Activated T-cell treated with anti-CD3 and anti-CD28 coated beads, Interleukin-2, amount 50 U/mL, for 48 hours (primary cell): Measurements from ENCODE around the gene IFT88.
"Not testable (repeated sequence)": the region's sequence is repeated elsewhere in the genome, so short reads cannot be mapped to it uniquely, and the experiment has no call there.

Experiments used
- DNase-seq, 2 experiments: peaks; one replicate each; pipeline ENCODE4 v3.0.0-alpha.2; 2020

Gene IFT88

DNA sequence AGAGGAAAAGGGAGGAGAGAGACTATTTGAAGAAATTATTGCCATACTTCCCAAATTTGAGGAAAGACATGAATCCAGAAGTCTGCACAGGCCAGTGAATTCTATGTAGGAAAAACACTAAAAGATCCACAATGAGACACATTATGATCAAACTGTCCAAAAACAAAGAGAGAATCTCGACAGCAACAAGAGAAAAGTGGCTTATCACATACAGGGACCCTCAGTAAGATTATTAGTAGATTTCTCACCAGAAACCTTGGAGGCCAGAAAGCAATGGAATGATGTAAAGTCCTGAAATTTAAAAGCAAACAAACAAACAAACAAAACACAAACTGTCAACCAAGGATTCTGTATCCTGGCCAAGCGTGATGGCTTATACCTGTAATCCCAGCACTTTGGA, 80.8 kb downstream of the IFT88 start:
- DNase-seq = no peak

DNA sequence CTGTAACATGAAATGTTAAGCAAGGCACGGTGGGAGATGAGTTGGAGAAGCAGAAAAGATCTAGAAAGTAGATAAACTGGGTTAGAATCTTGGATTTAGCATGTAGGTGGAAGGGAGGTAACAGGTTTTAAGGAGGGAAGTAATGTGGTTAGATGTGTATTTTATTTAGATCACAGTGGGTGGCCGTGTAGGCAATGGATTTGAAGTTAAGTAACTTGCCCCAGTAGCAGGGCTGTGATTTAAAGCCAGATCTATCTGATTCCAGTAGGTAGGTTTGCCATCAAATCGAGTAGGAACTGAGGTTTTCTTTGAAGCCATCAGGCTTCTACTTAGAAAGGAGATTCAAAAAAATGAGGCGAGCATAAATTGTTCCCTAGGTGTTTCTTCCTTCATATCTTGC, 86.0 kb downstream of the IFT88 start:
- DNase-seq = no peak

DNA sequence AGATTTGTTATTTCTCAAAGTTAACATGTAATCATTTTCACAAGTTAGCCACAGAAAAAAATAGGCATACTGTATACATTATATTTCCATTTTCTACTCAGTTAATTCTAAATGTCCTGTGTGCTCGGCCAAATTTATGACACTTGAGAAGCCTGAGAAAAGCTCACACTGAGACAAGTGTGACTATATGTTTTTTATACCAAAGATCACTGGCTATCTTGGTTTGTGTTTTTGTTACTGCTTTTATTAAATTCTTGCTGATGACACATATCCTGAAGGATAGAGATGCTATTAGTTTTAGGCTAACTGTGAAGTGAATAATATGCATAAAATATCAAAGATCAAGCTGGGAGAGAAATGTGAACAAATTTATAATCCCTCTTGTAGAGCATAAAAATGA, 87.2 kb downstream of the IFT88 start:
- no peak for DNase-seq

DNA sequence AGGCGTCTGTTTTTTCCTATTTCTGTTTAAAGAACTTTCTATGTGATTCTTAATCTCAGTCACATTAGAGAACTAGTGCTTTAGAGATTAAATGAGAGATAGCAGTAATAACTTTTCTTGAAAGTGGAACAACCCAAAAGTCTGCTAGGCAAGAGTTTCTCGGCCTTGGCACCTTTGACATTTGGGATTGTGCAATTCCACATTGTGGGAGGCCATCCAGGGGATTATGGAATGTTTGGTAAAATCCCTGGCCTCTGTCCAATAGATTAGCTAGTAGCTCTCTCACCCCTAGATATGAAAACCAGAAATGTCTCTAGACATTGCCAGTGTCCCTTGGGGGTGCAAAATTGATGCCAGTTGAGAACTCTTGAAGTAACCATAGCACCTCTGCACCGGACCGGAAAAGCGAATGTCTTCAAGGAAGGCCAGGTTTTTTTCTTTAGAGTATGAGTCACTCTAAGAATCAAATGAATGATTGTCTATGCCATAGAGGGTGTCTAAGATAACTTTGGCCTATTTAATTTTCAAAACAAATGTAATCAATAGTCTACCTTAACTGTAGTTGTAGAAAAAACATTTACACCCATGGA, 91.6 kb downstream of the IFT88 start:
- no peak for DNase-seq

DNA sequence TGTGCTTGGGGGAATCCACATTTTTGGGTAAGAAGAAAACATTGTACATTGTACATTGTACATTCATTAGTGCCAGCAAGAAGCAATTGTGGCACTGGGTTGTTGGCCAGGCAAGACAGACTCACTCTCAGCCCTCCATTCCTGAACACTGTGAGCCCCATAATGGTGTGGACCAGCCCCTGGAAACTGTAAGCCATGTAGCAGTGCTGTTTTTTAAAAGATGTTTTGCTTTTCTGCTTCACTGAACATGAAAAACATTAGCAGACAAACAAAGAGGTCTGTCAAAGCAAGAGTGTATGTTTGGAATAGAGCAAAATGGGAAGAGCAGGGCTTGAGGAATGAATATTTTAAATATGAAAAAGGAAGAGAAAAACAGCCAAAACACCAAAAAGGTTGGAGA, 97.4 kb downstream of the IFT88 start:
- no peak for DNase-seq

DNA sequence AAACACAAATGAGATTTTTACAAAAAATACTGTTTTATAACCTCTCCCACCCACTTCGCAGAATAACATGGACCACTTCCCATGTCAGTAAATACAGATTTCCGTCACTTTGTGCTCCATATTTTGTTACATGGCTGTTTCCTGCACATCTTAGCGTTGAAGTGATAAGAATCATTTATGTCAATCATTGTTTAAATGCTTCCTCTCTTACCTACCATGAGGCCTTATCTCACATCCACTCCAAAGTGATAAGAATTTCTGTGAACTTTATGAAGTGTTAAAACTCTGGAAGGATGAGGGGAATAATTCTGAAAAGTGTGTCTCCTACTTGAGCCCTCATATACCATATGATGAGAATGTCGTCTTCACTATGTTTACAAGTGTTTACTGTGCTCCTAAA, 100.0 kb downstream of the IFT88 start:
- no peak for DNase-seq

- no peak for DNase-seq
These were observed 101.0 kb downstream of the IFT88 start for GRCh38 chr13:20667857-20668437.

GRCh38 chr13:20669162-20669561, 102.2 kb downstream of the IFT88 start:
- no peak for DNase-seq

DNA sequence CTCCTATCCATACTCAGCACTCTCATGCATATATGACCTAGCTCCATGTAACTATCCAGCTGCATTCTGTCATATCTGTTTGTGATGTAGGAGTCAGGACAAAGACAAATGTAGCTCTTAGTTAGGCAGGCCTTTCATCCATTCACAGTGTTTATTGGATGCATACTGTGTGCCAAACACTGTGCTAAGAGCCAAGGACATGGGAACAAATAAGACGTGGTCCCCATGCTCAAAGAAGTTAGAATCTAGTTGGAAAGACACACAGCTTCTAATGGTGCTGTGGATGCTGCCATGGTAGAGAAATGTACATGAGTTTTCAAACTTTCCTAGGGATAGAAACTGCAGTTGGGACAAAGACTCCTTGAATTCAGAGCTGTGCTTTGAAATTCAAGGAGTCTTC, 104.8 kb downstream of the IFT88 start:
- no peak for DNase-seq

DNA sequence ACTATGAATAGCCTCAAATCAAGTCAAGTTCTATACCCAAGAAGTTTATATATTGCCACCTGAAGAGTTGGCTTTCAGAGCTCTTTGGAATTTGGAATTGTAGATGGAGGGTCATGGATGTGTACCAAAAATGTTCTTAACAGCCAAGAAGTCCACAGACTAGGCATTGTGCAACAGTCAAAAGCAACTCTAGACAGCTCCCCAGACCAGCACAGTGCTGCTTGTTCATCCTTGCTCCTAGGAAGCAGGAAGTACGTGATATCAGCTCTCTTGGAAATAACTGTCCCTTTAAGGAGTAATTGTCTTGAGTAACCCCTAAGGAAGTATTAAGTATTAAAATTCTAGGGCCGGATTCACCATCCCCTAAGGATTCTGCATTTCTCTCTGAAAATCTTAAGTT, 105.8 kb downstream of the IFT88 start:
- no peak for DNase-seq

DNA sequence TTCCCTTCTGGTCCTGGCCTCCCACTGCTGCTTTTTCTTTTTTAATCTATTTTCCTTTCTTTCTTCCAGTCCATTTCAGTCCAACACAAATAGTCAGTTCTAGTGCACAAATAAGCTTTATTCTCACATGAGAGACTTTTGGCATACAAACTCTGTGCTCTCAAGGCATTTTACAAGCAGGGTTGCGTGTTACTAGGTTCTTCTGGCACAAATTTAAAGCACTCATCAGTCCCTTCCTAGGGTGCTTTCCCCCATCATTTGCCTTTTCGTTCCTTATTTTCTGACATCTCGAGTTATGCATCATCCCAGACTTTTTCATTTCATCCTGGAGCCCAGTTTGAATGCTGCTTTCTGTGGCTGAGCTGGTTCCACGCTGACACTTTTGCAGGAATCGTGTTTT, 106.8 kb downstream of the IFT88 start:
- DNase-seq = no peak

DNA sequence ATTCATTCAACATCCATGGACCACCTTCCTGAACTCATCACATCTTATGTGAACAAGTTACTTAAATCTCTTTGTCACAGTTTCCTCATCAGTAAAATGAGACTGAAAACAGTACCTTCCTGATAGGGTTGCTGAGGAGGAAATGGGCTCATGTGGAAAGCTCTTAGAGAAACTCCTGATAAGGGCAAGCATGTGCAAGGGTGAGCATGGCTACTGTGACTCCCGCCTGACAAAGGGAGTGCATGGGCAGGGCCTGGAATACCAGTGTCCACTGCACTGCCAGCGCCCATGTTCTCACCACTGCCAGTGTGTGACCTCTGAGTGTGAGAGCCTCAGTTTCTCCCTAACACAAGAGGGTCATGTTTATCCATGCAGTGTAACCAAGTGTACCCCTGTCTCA, 109.3 kb downstream of the IFT88 start:
- DNase-seq = no peak

DNA sequence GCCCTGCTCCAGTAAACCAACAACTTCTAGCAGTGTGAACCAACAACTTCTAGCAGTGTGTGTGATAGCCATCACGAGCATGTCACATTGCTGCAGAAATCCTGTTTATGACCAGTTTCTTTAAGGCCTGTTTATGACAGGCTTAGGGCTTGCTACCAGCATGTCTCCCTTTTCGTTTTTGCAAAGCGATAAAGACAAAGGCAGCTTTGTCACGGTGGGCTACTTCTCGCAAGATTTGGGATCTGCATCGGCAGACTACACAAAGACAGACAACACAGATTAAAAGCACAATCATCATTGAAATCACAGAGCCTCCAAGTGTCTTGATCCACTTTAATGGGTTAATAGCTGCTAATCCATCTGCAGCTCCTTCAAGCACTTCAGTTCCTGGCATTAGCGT, 111.6 kb downstream of the IFT88 start:
- not testable (repeated sequence) for DNase-seq

- DNase-seq = no peak
These were observed 112.9 kb downstream of the IFT88 start for GRCh38 chr13:20679879-20680278.

DNA sequence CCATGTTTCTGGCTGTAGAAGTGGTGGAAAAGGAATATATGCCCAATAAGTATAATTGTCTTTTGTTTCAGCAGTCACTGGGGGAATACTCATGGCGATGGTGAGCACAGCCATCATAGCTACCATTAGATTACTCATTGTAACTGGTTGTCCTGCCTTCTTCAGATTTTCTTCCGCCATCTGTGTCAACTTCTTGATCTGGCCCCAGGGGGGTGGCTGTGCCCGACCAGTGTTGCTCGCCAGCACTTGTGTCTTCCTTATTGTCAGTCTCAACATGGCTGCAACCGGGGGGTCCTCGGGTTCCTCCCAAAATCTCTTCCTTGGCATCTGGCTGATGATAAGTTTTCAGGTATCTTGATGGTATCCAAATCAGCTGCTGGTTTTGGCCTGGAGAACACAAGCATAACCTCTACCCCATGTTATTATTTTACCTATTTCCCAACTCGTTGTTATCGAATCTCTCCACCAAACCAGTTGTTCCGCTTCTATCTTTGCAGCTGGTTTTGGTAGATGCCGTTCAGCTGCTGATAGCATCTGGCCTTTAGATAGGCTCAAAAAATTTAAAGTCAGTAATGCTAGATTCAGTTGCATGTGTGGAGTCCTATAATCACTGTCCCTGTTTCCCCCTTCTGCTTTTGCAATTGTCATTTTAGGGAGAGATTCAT, 113.6 kb downstream of the IFT88 start:
- DNase-seq = no peak

DNA sequence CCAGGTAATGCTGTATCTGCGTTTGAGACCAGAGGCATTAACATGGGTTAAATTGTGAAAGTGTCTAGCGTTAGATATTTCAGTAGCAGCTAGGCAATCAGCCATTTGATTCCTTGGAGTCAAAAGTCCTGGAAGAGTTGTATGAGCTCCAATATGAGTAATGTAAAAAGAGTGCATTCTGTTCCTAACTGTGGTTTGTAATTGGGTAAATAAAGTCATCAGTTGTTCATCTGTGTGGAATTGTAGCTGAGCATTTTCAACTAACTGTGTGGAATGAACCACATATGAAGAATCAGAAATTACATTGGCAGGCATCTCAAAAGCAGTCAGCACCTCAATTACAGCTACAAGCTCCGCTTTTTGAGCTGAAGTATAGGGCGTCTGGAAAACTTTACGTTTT, 114.5 kb downstream of the IFT88 start:
- DNase-seq = not testable (repeated sequence)

- DNase-seq = no peak
These were observed 115.1 kb downstream of the IFT88 start for GRCh38 chr13:20682061-20682460.

- DNase-seq = no peak
These were observed 117.1 kb downstream of the IFT88 start for GRCh38 chr13:20684041-20684440.

GRCh38 chr13:20684546-20684945, 117.6 kb downstream of the IFT88 start:
- DNase-seq = no peak

GRCh38 chr13:20685092-20685491, 118.1 kb downstream of the IFT88 start:
- DNase-seq = no peak

GRCh38 chr13:20686167-20686566, 119.2 kb downstream of the IFT88 start:
- DNase-seq = no peak

DNA sequence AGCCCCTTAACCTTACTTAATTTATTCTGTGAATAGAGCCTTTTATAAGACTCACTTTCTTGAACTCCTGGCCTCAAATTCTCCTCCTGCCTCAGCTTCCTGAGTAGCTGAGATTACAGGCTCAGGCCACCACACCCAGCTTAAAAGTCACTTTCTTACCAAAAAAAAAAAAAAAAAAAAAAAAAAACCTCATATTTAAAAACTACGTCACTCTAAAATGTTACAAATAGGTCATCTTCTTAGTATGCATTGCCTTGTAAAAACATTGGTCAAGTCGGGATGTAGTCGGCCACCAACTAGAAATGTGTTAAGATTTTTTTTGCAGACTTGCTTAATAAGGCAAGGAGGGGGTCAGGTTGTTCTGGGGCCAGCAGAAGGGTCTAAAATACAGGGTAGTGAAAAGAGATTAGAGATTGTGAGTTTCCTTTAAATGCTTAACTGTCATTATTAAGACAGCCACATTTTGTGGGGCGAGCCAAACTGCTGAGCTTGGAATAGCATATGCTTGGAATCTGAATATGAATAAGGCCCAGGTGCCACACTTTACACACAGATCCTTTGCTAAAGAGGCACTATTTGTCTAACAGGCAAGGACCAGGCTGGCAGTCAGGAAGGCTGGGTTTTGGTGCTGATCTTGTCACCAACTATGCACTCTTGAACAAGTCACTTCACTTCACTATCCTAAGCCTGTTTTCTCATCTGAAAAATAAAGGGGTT, 120.1 kb downstream of the IFT88 start:
- no peak for DNase-seq

- DNase-seq = no peak
These were observed 122.3 kb downstream of the IFT88 start for GRCh38 chr13:20689291-20689690.

GRCh38 chr13:20691616-20692015, 124.7 kb downstream of the IFT88 start:
- DNase-seq = no peak
